Gastrocnemius medialis (tissue), 4 donors: ENCODE data around the gene METTL5. TPM values are rescaled to one million over a fixed set of nuclear protein-coding genes. Genes with fewer than 3 reads are reported as not detected.

ENCODE experiments used
- ATAC-seq, 2 donors: fragments of 150-250 bp; one replicate each; pipeline ENCODE4 v1.9.1; 2016
- DNase-seq, 2 donors: peaks; one replicate each; pipeline ENCODE4 v3.0.0-alpha.2; 2019
- H3K27ac ChIP-seq, 4 donors: fragments of 200-600 bp; sonication (generic); 1 replicate in 1 of 4; 2 replicates in 3 of 4; pipeline ENCODE4 v1.5.1; 2016 to 2018; ENCODE audit warnings: mild to moderate bottlenecking in 2 of 4, moderate library complexity in 1 of 4
- H3K27me3 ChIP-seq, 3 donors: fragments of 200-600 bp; sonication (generic) in 2 of 3; 1 replicate in 1 of 3; 2 replicates in 2 of 3; pipeline versions ENCODE4 v1.5.1 to v1.6.0; 2016 to 2019; ENCODE audit warnings: mild to moderate bottlenecking in 1 of 3, moderate library complexity in 1 of 3
- H3K36me3 ChIP-seq, 2 donors: fragments of 200-600 bp; sonication (generic) in 1 of 2; one replicate each; pipeline ENCODE4 v1.5.1; 2017 to 2018
- H3K4me1 ChIP-seq, 2 donors: fragments of 200-600 bp; sonication (generic) in 1 of 2; one replicate each; pipeline ENCODE4 v1.5.1; 2016 to 2017; ENCODE audit warnings: mild to moderate bottlenecking in 2 of 2
- H3K4me3 ChIP-seq, 4 donors: fragments of 200-600 bp; sonication (generic) in 3 of 4; 1 replicate in 1 of 4; 2 replicates in 3 of 4; pipeline ENCODE4 v1.5.1; 2016 to 2019; ENCODE audit warnings: mild to moderate bottlenecking in 2 of 4
- H3K9me3 ChIP-seq, 3 donors: fragments of 200-600 bp; sonication (generic) in 2 of 3; 1 replicate in 1 of 3; 2 replicates in 2 of 3; pipeline ENCODE4 v1.5.1; 2016 to 2019
- POLR2A ChIP-seq, 2 donors: fragments of 450-650 bp; IDR thresholded peaks; one replicate each; pipeline ENCODE4 v1.6.1; 2017; ENCODE audit warnings: antibody characterized with exemption in 2 of 2, mild to moderate bottlenecking in 2 of 2, moderate library complexity in 2 of 2
- in situ Hi-C, 4 donors: fragments of 200-750 bp; cut with MboI; loops; one replicate each; pipeline versions ENCODE4 v1.15.0 to v1.8.0; 2017; ENCODE audit warnings: low sequenced_read_pairs in 4 of 4
- intact Hi-C: fragments of 100-400 bp; cut with DNase I; formaldehyde crosslinking; loops from one replicate; pipeline ENCODE4 v1.15.1; 2023; ENCODE audit warnings: low total_unique reads
- total RNA-seq, 4 donors: library from RNA; depleted of rRNA; stranded (reverse); fragments of >200 nt; gene quantifications; one replicate each; pipeline versions ENCODE4 v1.1.0 to v1.2.3, GENCODE V29; 2016
- TF ChIP-seq, protein P1 (sequence below), 5 experiments: fragments of 450-650 bp in 3 of 5; fragments of 200-600 bp in 2 of 5; sonication (generic) in 2 of 5; IDR thresholded peaks in 4 of 5; conservative IDR thresholded peaks in 1 of 5; 1 replicate in 4 of 5; 2 replicates in 1 of 5; pipeline ENCODE4 v1.5.1; 2016 to 2019; ENCODE audit warnings: antibody characterized with exemption in 5 of 5, mild to moderate bottlenecking in 3 of 5, moderate library complexity in 3 of 5

The METTL5 gene
- total RNA-seq, 4 donors from 2014 or later, result 24.8 to 63.7 (median 40.9) TPM

DNA sequence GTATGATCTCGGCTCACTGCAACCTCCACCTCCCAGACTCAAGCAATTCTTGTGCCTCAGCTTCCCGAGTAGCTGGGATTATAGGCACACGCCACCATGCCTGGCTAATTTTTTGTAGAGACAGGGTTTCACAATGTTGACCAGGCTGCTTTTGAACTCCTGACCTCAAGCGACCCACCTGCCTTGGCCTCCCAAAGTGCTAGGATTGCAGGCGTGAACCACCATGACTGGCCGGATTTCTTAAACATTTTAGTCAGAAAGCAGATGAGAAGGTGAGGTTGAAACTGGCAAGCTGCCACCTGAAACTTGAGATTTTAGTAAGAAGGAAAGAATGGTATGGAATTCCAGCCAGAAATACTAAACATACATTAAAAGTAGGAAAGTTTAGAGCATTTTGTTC lies 59.2 kb downstream of the METTL5 start:
- in situ Hi-C loops (no loop called here), intact Hi-C loops (no loop called here)
- ATAC-seq, result no peak
- TF ChIP-seq, protein P1, sequence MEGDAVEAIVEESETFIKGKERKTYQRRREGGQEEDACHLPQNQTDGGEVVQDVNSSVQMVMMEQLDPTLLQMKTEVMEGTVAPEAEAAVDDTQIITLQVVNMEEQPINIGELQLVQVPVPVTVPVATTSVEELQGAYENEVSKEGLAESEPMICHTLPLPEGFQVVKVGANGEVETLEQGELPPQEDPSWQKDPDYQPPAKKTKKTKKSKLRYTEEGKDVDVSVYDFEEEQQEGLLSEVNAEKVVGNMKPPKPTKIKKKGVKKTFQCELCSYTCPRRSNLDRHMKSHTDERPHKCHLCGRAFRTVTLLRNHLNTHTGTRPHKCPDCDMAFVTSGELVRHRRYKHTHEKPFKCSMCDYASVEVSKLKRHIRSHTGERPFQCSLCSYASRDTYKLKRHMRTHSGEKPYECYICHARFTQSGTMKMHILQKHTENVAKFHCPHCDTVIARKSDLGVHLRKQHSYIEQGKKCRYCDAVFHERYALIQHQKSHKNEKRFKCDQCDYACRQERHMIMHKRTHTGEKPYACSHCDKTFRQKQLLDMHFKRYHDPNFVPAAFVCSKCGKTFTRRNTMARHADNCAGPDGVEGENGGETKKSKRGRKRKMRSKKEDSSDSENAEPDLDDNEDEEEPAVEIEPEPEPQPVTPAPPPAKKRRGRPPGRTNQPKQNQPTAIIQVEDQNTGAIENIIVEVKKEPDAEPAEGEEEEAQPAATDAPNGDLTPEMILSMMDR (IDR thresholded peaks at IDR 0.05 in 4 of 5, conservative IDR thresholded peaks at IDR 0.05 in 1 of 5), result no peak
- TF ChIP-seq POLR2A (IDR thresholded peaks at IDR 0.05), result no peak
- Histone ChIP-seq H3K9me3 (no peaks in the 10 kb centered on the region), H3K27ac (no peak overlapping the region), H3K4me1 (no peaks in the 10 kb centered on the region), H3K27me3 (peaks cover 0 to 11% (median 11%) of the 10 kb centered on the region in 3 donors), H3K36me3 (no peaks in the 10 kb centered on the region), H3K4me3 (no peak overlapping the region)
- no peak for DNase-seq

DNA sequence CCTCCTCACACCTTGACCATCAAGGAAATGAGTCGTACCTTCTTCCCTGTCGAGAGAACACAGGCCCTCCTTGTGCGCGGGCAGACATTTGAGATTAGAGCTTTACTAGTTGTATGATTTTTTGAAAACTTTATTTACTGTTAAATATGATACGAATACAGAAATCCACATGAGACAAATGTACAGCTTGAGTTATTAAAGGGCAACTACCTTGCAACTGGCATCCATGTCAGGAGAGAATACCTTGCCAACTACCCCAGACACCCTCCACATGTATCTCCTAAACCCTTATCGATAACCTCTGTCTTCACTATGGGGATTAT lies 62.8 kb downstream of the METTL5 start:
- no peaks in the 10 kb centered on the region for H3K4me1 ChIP-seq
- no peak for TF ChIP-seq POLR2A (IDR thresholded peaks at IDR 0.05)
- TF ChIP-seq, protein P1 (IDR thresholded peaks at IDR 0.05 in 4 of 5, conservative IDR thresholded peaks at IDR 0.05 in 1 of 5), result no peak
- no peaks in the 10 kb centered on the region for H3K27me3 ChIP-seq
- H3K36me3 ChIP-seq, result no peaks in the 10 kb centered on the region
- DNase-seq (no peak), ATAC-seq (no peak)
- H3K4me3 ChIP-seq, result no peak overlapping the region
- intact Hi-C loops (no loop called here), in situ Hi-C loops (no loop called here)
- no peaks in the 10 kb centered on the region for H3K9me3 ChIP-seq
- no peak overlapping the region for H3K27ac ChIP-seq

Other genes with a start within 250 kb of the METTL5 start
- gene PPIG, start 240.6 kb downstream of the METTL5 start, total RNA-seq, result 10 to 100 TPM; 27.7 to 40.5 (median 29.3) TPM
- not detected for gene CFAP210, start 130.5 kb downstream of the METTL5 start, total RNA-seq
- gene PHOSPHO2, start 130.4 kb downstream of the METTL5 start, total RNA-seq, result 1 to 10 TPM; 2.0 to 9.4 (median 2.9) TPM
- gene KLHL23, start 91.1 kb downstream of the METTL5 start, total RNA-seq, result 10 to 100 TPM in 1 of 4 donors, 1 to 10 TPM in 3; 4.2 to 11.5 (median 5.2) TPM
- 10 to 100 TPM; 35.5 to 36.7 (median 36.1) TPM for gene SSB, start 26.0 kb downstream of the METTL5 start, total RNA-seq
- gene UBR3, start 2.5 kb upstream of the METTL5 start, total RNA-seq, result 100 to 1,000 TPM; 178 to 247 (median 187) TPM